ES-I3 (cell line): Measurements from ENCODE around the gene SPRED2.

Source experiments
- H3K36me3 ChIP-seq: 2 replicates; pipeline ENCODE4 v1.6.1; 2013; ENCODE audit warnings: mild to moderate bottlenecking, low read length, control low read depth, moderate library complexity; ENCODE audit not compliant: insufficient read depth
- H3K4me1 ChIP-seq: 2 replicates; pipeline ENCODE4 v1.6.1; 2013; ENCODE audit warnings: mild to moderate bottlenecking, control low read depth, low read length; ENCODE audit not compliant: insufficient read depth
- H3K9ac ChIP-seq: 2 replicates; pipeline ENCODE4 v1.6.1; 2013; ENCODE audit warnings: low read depth, mild to moderate bottlenecking, low read length, moderate library complexity
- H3K9me3 ChIP-seq: 2 replicates; pipeline ENCODE4 v1.6.1; 2013; ENCODE audit warnings: mild to moderate bottlenecking, low read length, moderate library complexity; ENCODE audit not compliant: control insufficient read depth, insufficient read depth

Gene SPRED2, protein sequence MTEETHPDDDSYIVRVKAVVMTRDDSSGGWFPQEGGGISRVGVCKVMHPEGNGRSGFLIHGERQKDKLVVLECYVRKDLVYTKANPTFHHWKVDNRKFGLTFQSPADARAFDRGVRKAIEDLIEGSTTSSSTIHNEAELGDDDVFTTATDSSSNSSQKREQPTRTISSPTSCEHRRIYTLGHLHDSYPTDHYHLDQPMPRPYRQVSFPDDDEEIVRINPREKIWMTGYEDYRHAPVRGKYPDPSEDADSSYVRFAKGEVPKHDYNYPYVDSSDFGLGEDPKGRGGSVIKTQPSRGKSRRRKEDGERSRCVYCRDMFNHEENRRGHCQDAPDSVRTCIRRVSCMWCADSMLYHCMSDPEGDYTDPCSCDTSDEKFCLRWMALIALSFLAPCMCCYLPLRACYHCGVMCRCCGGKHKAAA

DNA sequence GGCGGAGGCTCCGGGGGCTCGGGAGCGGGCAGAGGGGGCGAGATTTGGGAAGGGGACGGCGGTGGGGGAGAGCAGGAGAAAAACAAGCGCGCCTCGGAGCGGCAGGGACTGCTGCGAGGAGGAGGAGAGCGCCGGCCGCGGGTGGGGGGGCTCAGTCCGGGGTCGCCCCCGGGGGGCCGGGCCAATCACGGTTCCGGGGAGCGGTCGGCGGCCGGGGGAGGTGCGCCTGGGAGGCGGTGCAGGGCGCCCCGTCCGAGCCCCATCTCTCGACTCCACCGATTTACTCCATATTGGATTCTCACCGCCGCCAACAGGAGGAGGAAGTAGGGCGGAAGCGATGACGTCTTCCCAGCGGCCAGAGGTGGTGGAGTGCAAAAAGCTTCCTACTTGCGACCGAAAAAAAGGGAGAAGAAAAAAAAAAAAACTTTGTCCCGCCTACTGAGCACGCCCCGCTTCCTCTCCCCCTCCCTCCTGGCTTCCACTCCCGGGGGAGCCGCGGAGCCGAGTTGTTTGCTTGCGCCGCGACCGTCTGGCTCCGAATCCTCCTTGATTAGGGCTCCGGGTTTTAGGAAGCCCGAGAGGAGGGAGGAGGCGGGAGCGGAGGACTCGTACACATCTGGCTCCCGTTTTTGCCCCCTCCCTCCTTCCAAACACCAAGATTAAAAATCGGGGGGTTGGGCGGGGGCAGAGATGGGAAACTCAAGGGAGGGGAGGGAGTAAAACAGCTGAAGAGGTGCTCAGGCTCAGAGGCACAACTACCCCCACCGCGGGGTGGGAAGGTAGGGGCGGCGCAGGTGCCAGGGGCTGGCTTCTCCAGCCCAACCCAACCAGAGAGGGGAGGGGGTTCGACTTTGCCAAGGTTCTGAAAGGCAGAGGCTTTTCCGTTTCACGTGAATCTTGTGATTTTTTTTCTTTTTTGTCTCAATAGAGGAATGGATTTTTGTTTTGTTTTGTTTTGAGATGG lies at the start of gene SPRED2:
Gene SPRED2 (minus strand): TSS at position 373 of the 964 bp plus-strand sequence. CDS start 612 bp downstream, outside the sequence.
- Histone ChIP-seq H3K4me1 (peaks cover 11% of the 10 kb centered on the region), H3K9me3 (no peaks in the 10 kb centered on the region), H3K36me3 (no peaks in the 10 kb centered on the region), H3K9ac (peak within 1 kb of the TSS; percentile 89)

DNA sequence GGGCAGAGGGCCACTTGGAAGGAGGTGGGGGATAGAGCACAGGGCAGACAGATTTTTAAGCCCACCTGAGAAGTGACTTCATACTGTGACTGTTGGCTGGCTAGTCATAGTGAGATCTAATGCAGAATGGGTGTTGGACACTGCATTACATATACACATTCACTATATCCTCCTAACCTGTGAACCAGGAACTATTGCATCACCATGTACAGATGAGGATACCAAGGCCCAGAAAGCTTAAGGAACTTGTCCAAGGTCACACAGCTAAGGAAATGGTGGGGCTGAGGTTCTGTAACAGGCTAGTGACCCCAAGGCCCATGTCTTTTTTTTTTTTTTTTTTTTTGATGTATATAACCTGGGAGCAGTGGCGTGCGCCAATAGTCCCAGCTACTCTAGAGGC lies 49.6 kb upstream of the SPRED2 start:
- Histone ChIP-seq H3K36me3 (no peaks in the 10 kb centered on the region), H3K9ac (no peak overlapping the region), H3K4me1 (no peaks in the 10 kb centered on the region), H3K9me3 (no peaks in the 10 kb centered on the region)

DNA sequence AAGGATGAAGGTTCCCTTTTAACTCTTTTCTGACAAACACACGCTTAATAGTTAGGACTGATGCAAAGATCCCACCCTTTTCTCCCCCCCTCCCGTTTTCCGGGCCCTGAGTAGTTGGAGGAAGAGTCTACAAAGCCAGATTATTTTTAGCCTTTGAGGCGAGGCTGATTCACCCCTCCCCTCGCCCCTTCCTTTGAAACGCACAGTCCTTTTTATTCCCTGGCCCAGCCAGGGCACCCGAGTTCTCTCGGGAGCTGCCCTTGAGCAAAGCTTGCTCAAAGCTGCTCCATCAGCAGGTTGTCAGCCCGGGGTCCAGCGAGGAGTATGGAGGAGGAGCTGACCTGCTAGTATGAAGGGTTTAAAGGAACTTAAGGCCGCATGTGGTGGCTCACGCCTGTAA lies 47.1 kb upstream of the SPRED2 start:
- Histone ChIP-seq H3K9ac (no peak overlapping the region), H3K9me3 (no peaks in the 10 kb centered on the region), H3K4me1 (no peaks in the 10 kb centered on the region), H3K36me3 (no peaks in the 10 kb centered on the region)

DNA sequence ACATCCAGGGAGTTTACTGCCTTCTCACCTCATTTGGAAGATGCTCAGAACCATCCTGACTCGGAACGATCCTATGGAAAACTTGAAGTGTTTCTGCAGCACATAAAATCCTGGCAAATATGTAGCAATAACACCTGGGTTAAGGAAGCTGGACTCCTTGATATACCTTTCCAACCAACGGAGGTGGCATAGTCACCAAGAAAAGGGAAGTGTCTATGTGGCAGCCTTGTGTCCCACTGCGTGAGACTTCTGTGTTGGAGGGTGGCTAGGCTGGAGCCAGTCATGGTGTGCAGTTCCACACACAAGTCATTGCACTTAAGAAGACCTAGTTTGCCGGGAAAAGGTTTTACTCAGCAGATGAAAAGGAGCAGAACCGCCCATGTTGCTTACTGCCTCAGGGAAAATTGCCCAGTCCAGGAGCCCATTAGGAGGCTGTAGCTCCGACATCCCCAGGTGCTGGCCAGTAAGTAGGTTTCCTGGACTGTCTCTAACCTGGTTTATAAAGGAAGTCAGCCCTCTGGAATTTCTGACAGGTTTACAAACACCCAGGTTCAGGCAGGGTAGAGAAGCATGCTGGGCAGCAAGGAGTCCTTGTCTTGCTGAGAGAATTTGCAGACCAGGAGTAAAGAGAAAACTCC lies 46.2 kb upstream of the SPRED2 start:
- Histone ChIP-seq H3K4me1 (no peaks in the 10 kb centered on the region), H3K36me3 (no peaks in the 10 kb centered on the region), H3K9ac (no peak overlapping the region), H3K9me3 (no peaks in the 10 kb centered on the region)

DNA sequence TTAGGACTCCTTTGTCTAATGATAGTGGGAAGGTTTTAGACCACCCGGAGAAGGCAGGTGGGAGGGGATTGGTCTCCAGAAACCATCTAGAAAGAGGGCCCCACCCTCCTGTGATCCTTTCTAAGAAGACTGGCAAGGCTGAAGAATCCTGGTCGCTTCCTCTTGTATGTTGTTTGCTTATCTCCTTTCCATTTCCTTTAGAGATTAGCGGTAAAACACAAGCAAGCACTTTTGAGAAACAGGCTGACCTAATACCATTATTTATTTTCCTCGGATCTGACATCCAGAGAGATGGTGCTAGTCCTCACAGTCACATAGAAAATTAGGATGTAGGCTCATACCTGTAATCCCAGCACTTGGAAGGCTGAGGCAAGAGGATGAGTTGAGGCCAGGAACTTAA lies 45.2 kb upstream of the SPRED2 start:
- no peaks in the 10 kb centered on the region for H3K9me3 ChIP-seq
- H3K4me1 ChIP-seq: no peaks in the 10 kb centered on the region
- no peaks in the 10 kb centered on the region for H3K36me3 ChIP-seq
- no peak overlapping the region for H3K9ac ChIP-seq

DNA sequence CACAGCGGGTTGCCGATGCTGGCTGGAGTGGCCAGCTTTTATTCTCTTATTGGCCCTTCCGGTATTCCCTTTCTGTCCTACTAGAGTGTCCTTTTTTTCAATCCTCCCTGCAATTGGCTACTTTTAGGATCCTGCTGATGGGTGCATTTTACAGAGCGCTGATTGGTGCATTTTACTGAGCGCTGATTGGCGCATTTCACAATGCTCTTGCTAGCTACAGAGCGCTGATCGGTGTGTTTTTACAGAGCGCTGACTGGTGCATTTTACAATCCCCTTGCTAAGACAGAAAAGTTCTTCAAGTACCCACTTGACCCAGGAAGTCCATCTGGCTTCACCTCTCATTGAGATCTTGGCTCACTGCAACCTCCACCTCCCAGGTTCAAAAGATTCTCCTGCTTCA lies 44.4 kb upstream of the SPRED2 start:
- no peak overlapping the region for H3K9ac ChIP-seq
- no peaks in the 10 kb centered on the region for H3K4me1 ChIP-seq
- no peaks in the 10 kb centered on the region for H3K36me3 ChIP-seq
- H3K9me3 ChIP-seq: no peaks in the 10 kb centered on the region

DNA sequence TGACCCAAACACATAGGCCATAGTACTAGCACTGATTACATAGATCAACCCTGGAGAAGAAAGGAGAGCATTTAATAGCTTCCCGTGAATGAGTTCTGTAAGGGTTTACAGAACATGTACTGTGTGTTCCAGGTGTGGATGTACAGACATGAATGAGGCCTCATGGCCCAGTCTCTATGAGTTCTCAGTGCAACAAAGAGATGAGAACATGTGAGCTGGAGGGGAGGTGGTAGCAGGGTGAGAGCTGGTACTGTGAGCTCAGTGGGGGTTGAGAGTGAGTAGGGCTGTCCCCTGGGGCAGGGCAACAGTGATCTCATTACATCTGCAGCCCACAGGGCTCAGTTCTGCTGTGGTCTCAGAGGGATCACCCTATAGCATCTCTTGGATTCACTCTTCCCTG lies 42.6 kb upstream of the SPRED2 start:
- Histone ChIP-seq H3K9me3 (no peaks in the 10 kb centered on the region), H3K36me3 (no peaks in the 10 kb centered on the region), H3K9ac (no peak overlapping the region), H3K4me1 (no peaks in the 10 kb centered on the region)

DNA sequence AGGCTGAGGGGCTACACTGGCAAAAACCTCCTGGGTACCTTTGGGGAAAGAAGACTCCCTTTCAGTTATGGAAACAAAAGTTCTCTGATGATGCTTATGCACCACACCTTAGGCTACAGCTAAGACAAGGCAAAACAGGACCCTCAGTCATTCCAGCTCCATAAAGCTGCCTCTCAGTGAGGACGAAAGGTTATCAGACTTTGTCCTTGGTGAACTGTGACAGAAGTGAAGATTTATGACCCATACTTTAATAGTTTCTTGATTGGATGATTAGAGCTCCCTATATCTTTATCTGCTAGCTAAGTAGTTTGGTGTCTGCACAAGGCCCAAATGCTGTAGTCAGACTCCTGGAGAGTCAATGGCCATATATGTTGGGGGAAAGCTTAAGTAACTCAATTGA lies 40.6 kb upstream of the SPRED2 start:
- Histone ChIP-seq H3K9me3 (no peaks in the 10 kb centered on the region), H3K9ac (no peak overlapping the region), H3K4me1 (no peaks in the 10 kb centered on the region), H3K36me3 (no peaks in the 10 kb centered on the region)

DNA sequence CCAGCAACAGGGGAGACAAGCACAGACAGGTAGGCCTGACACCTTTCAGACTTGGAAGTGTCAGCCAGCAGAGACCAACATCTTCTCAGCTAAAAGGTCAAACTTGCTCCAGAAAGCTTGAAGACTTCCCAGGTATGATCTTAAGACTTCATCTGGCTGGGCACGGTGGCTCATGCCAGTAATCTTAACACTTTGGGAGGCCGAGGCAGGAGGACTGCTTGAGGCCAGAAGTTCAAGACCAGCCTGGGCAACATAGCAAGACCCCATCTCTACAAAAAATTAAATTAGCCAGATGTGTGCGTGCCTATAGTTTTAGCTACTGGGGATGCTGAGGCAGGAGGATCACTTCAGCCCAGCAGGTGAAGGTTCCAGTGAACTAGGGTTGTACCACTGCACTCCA lies 39.0 kb upstream of the SPRED2 start:
- Histone ChIP-seq H3K36me3 (no peaks in the 10 kb centered on the region), H3K9ac (no peak overlapping the region), H3K4me1 (no peaks in the 10 kb centered on the region), H3K9me3 (no peaks in the 10 kb centered on the region)

DNA sequence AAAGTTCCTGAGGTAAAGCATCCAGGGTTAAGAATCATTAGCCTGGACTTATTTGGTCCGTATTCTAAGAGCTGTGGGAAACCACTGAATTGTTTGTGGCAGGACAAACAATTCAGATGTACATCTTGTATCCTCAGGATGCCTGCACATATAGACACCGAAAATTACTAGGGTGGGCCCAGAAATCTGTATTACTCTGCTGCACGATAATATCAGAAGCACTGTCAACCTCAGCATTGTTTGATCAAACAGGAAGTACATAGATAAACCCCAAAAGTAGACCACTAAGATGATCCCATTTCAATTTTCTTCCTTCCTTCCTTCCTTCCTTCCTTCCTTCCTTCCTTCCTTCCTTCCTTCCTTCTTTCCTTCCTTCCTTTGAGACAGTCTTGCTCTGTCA lies 34.2 kb upstream of the SPRED2 start:
- Histone ChIP-seq H3K9me3 (no peaks in the 10 kb centered on the region), H3K9ac (no peak overlapping the region), H3K4me1 (no peaks in the 10 kb centered on the region), H3K36me3 (no peaks in the 10 kb centered on the region)

DNA sequence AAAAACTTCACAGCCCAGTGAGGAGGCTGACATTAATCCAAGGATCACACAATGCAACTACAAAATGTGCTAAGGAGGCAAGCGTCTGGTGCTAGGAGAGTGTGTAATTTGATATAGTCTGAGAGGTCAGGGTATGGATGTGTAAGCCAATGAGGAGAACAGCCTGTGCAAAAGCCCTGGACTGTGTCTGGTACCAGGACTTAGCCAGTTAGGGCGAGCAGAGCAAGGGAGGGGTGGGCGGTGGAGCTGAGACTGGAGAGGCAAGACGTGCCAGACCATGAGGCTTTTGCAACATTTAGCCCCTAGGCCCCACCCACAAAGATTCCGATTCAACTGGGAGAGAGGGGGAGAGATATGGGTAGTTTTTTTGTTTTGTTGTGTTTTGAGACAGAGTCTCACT lies 33.5 kb upstream of the SPRED2 start:
- Histone ChIP-seq H3K36me3 (no peaks in the 10 kb centered on the region), H3K9ac (no peak overlapping the region), H3K9me3 (no peaks in the 10 kb centered on the region)

DNA sequence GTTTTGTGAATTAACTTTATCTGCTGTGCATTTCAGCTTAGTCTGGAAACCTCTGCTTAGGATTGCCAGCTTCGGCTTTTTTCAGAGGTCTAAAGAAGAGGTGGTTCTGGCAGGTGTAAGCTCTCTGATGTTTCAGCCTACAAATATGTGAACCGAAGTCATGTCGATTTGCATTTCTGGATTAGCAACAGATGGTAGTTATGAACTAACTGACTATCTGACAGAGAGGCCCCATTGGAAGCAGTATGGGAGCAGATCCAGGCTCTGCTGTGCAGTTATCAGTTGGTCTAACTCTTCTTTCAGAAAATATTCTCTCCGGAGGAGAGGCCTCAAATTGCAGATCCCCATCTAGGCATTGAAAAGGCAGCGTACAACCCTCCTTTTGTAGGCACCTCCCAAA lies 32.7 kb upstream of the SPRED2 start:
- Histone ChIP-seq H3K4me1 (no peaks in the 10 kb centered on the region), H3K36me3 (no peaks in the 10 kb centered on the region), H3K9me3 (no peaks in the 10 kb centered on the region), H3K9ac (no peak overlapping the region)

More for the DNA sequence above, 33.5 kb upstream of the SPRED2 start:
- H3K4me1 ChIP-seq: no peaks in the 10 kb centered on the region

DNA sequence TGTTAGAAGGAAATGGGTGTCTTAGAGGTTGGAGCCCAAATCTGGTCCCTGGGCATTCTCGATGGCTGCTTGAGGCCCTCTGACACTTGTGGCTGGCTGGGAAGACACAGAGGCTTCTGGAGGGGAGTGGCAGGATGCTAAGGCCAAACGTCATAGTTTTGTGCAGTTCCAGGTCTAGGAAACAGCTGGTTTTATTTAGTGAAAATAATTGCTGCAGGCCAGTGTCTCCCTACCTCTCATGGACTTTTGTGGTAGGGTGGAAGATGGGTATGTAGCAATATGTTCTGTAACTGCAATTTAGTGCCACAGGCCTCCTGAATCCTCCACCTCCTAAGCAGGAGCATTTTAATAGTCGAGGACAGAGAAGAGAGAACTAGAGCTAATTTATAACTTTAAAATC lies 32.2 kb upstream of the SPRED2 start:
- Histone ChIP-seq H3K36me3 (no peaks in the 10 kb centered on the region), H3K9me3 (no peaks in the 10 kb centered on the region), H3K4me1 (no peaks in the 10 kb centered on the region), H3K9ac (no peak overlapping the region)

DNA sequence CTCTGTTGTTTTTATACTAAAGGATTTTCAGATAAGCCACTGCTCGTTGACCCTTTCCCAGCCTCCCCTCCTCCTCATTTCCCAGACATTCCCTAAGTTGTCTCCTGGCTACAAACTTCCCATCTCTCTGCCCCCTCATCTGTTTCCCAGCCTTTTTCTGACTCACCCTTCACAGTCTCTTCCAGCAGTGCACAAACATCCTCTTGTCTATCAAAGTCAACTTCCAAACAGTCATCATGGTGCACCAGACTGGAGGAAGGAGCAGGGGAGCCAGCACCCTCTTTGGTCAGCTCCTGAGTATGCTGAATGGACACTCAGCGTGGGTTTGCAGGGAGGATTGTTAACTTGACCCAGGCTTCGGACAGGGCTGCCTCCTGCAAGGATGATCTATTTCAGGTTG lies 26.6 kb upstream of the SPRED2 start:
- no peaks in the 10 kb centered on the region for H3K9me3 ChIP-seq
- no peaks in the 10 kb centered on the region for H3K36me3 ChIP-seq
- no peak overlapping the region for H3K9ac ChIP-seq
- no peaks in the 10 kb centered on the region for H3K4me1 ChIP-seq
